ENCODE measurements around the gene HBEGF. TPM values are rescaled to one million over a fixed set of nuclear protein-coding genes. Genes with fewer than 3 reads are reported as not detected.

Gene HBEGF
- total RNA-seq, 1 experiment from 2014 or later, result 1.8 TPM

DNA sequence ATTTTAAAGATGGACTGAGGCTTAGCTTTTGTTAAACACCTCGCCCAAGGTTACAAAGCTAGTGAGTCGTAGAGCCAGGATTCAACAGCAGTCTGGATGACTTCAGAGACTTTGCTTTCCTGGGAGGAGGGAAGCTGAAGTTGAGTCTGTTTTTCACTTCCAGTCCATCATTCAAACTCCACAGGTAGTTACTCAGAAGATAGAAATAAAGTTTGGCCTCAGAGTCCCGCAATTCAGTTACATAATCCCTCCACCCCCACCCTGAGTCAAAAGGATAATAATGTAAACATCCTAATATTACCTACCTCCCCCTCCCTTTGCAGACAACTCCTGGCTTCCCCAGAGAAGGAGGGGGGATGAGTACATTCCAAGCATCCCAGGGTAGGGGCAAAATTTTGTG is 8.1 kb downstream of the HBEGF start:
- Histone ChIP-seq H3K9ac (ENCODE audit: low read length) (no peak overlapping the region), H3K9me2 (replicated peaks; ENCODE audit: insufficient read depth, low read length) (no peaks in the 10 kb centered on the region), H3K36me3 (ENCODE audit: insufficient read depth, low read length) (no peaks in the 10 kb centered on the region), H3K4me3 (ENCODE audit: low read length) (no peak overlapping the region), H3K4me2 (ENCODE audit: low read depth, low read length, poor library complexity, severe bottlenecking) (no peak overlapping the region), H2AFZ (ENCODE audit: low read length) (no peak overlapping the region), H3K9me3 (ENCODE audit: low read length) (no peaks in the 10 kb centered on the region), H4K20me1 (ENCODE audit: insufficient read depth, low read depth, low read length) (no peaks in the 10 kb centered on the region), H3K4me1 (ENCODE audit: low read length) (peaks cover 15% of the 10 kb centered on the region), H3K79me2 (ENCODE audit: low read length) (no peaks in the 10 kb centered on the region), H3K27ac (ENCODE audit: low read length) (no peak overlapping the region), H3K27me3 (ENCODE audit: low read length) (no peaks in the 10 kb centered on the region)
- no peak for DNase-seq

DNA sequence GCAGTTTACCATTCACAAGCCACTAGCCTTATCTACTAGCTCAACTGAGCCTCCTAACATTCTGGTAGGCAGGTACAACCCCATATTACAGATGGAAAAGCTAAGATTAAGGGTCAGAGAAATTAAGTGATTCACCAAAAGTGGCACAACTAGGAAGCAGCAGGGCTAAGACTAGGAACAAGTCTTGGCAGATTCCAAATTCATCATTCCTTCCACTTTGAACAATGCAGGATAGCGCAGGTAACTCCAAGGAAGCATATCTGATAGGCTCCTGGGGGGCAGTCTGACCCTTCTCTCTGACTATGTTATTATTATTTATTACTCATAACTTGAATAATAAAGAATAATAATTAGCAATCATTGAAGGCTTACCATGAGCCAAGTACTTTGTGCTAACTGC is 8.5 kb downstream of the HBEGF start:
- Histone ChIP-seq H3K79me2 (ENCODE audit: low read length) (no peaks in the 10 kb centered on the region), H2AFZ (ENCODE audit: low read length) (no peak overlapping the region), H3K4me1 (ENCODE audit: low read length) (peaks cover 15% of the 10 kb centered on the region)

DNA sequence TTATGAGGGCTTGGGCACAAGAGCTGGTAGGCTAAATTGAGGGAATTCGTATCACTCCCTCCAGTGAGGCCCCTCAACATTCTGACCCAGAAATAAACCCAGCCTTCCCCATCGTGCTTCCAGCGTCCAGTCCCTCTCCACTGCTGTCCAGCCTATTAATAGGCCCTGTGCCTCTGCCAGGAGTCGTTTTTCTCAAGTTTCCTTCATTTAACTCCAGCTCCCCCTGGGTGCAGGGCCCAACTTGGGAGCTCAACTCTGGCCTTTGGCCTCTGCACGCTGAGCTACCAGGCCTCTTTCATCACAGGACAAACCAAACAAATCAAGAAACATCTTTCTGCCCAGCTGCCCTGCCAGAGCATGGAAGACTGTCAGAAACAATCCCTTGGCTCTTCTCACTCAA is 10.0 kb downstream of the HBEGF start:
- no peak overlapping the region for H2AFZ ChIP-seq (ENCODE audit: low read length)
- no peaks in the 10 kb centered on the region for H3K9me2 ChIP-seq (replicated peaks; ENCODE audit: insufficient read depth, low read length)
- H3K4me3 ChIP-seq (ENCODE audit: low read length), result no peak overlapping the region
- H3K79me2 ChIP-seq (ENCODE audit: low read length), result no peaks in the 10 kb centered on the region
- no peak overlapping the region for H3K4me2 ChIP-seq (ENCODE audit: low read depth, low read length, poor library complexity, severe bottlenecking)
- no peaks in the 10 kb centered on the region for H3K9me3 ChIP-seq (ENCODE audit: low read length)
- no peaks in the 10 kb centered on the region for H3K36me3 ChIP-seq (ENCODE audit: insufficient read depth, low read length)
- no peak overlapping the region for H3K27ac ChIP-seq (ENCODE audit: low read length)
- no peaks in the 10 kb centered on the region for H4K20me1 ChIP-seq (ENCODE audit: insufficient read depth, low read depth, low read length)
- peaks cover 5% of the 10 kb centered on the region for H3K4me1 ChIP-seq (ENCODE audit: low read length)
- no peaks in the 10 kb centered on the region for H3K27me3 ChIP-seq (ENCODE audit: low read length)
- no peak for DNase-seq
- H3K9ac ChIP-seq (ENCODE audit: low read length), result no peak overlapping the region

More for the DNA sequence above, 8.5 kb downstream of the HBEGF start:
- no peak overlapping the region for H3K4me2 ChIP-seq (ENCODE audit: low read depth, low read length, poor library complexity, severe bottlenecking)
- H3K9me3 ChIP-seq (ENCODE audit: low read length), result no peaks in the 10 kb centered on the region
- H4K20me1 ChIP-seq (ENCODE audit: insufficient read depth, low read depth, low read length), result no peaks in the 10 kb centered on the region
- no peak overlapping the region for H3K27ac ChIP-seq (ENCODE audit: low read length)
- no peaks in the 10 kb centered on the region for H3K27me3 ChIP-seq (ENCODE audit: low read length)
- H3K9me2 ChIP-seq (replicated peaks; ENCODE audit: insufficient read depth, low read length), result no peaks in the 10 kb centered on the region
- no peak overlapping the region for H3K4me3 ChIP-seq (ENCODE audit: low read length)
- no peak for DNase-seq
- H3K9ac ChIP-seq (ENCODE audit: low read length), result no peak overlapping the region
- no peaks in the 10 kb centered on the region for H3K36me3 ChIP-seq (ENCODE audit: insufficient read depth, low read length)

DNA sequence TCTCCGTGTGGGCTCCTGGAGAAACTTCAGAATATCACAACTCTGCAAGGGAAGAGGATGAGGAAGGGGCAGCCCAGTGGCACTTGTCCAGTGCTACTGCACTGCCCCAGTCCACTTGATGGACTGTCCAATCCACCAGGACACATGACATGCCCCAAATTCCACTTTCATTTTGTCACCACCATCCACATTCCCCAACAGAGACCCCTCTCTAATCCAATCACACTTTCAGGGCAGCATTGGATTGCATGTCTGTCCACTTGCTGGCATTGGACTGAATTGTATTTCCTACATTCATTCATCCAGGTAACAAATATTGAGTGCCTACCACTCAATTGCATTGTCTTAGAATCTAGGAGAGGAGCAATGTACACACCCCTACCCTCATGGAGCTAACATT is 14.8 kb downstream of the HBEGF start:
- Histone ChIP-seq H3K36me3 (ENCODE audit: insufficient read depth, low read length) (no peaks in the 10 kb centered on the region), H3K27me3 (ENCODE audit: low read length) (no peaks in the 10 kb centered on the region), H3K79me2 (ENCODE audit: low read length) (no peaks in the 10 kb centered on the region), H2AFZ (ENCODE audit: low read length) (no peak overlapping the region), H3K9me3 (ENCODE audit: low read length) (no peaks in the 10 kb centered on the region), H3K27ac (ENCODE audit: low read length) (no peak overlapping the region), H4K20me1 (ENCODE audit: insufficient read depth, low read depth, low read length) (no peaks in the 10 kb centered on the region), H3K4me2 (ENCODE audit: low read depth, low read length, poor library complexity, severe bottlenecking) (no peak overlapping the region), H3K9ac (ENCODE audit: low read length) (no peak overlapping the region), H3K9me2 (replicated peaks; ENCODE audit: insufficient read depth, low read length) (no peaks in the 10 kb centered on the region), H3K4me3 (ENCODE audit: low read length) (no peak overlapping the region), H3K4me1 (ENCODE audit: low read length) (no peaks in the 10 kb centered on the region)
- DNase-seq, result no peak

DNA sequence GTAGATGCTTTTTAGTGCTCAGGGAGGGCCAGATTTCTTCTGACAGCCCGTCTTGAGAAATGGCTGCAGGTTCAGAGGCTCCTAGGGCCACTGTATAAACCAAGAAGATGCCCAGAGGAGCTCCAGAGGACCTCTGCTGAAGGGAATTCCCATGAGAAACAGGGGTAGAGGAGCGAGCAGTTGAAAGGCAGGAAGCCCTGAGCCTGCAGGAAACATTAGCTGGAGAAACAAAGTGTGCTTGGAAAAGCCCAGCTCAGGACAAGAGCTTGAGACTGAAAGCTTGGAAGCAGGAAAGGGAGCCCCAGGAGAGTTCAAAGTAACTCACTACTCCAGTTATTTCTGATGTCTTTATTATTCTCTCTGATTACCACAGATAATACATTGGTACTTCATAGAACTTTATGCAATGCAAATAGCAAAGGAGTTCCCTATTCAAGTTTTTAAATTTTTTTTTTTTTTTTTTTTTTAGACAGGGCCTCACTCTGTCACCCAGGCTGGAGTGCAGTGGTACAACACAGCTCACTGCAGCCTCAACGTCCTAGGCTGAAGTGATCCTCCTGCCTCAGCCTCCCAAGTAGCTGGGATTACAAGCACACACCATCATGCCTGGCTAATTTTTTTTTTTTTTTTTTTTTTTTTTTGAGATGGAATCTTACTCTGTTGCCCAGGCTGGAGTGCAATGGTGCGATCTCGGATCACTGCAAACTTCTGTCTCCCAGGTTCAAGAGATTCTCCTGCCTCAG is 16.5 kb downstream of the HBEGF start:
- H3K36me3 ChIP-seq (ENCODE audit: insufficient read depth, low read length), result no peaks in the 10 kb centered on the region
- no peak overlapping the region for H3K4me2 ChIP-seq (ENCODE audit: low read depth, low read length, poor library complexity, severe bottlenecking)
- no peaks in the 10 kb centered on the region for H3K27me3 ChIP-seq (ENCODE audit: low read length)
- H3K4me1 ChIP-seq (ENCODE audit: low read length), result no peaks in the 10 kb centered on the region
- DNase-seq, result no peak
- H2AFZ ChIP-seq (ENCODE audit: low read length), result no peak overlapping the region
- no peaks in the 10 kb centered on the region for H3K9me3 ChIP-seq (ENCODE audit: low read length)
- H3K9me2 ChIP-seq (replicated peaks; ENCODE audit: insufficient read depth, low read length), result no peaks in the 10 kb centered on the region
- H3K27ac ChIP-seq (ENCODE audit: low read length), result no peak overlapping the region
- no peaks in the 10 kb centered on the region for H4K20me1 ChIP-seq (ENCODE audit: insufficient read depth, low read depth, low read length)
- H3K79me2 ChIP-seq (ENCODE audit: low read length), result no peaks in the 10 kb centered on the region
- H3K4me3 ChIP-seq (ENCODE audit: low read length), result no peak overlapping the region
- H3K9ac ChIP-seq (ENCODE audit: low read length), result no peak overlapping the region

DNA sequence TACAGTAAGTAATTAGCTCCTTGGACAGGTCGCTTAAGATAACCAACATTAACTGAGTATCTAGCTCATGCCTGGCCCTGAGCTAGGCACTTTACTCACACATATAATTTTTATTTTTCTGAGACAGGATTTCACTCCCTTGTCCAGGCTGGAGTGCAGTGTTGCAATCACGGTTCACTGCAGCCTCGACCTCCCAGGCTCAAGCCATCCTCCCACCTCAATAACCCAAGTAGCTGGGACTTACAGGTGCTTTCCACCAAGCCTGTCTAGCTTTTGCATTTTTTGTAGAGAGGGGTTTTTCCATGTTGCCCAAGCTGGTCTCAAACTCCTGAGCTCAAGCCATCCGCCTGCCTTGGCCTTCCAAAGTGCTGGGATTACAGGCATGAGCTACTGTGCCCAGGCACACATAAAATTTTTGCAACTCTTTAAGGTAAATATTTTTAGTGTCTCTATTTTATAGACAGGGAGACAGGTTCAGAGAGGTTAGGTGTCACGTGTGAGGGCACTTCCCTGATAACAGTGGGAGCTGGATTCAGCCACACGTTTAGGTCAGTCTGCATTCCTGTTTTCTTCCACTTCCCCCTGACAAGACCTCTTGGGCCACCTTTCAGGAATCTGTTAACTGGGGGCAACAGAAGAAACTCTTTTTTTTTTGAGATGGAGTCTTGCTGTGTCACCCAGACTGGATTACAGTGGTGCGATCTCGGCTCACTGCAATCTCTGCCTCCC is 18.2 kb downstream of the HBEGF start:
- Histone ChIP-seq H4K20me1 (ENCODE audit: insufficient read depth, low read depth, low read length) (no peaks in the 10 kb centered on the region), H3K9me3 (ENCODE audit: low read length) (no peaks in the 10 kb centered on the region), H3K4me1 (ENCODE audit: low read length) (no peaks in the 10 kb centered on the region), H2AFZ (ENCODE audit: low read length) (no peak overlapping the region), H3K4me3 (ENCODE audit: low read length) (no peak overlapping the region), H3K27ac (ENCODE audit: low read length) (no peak overlapping the region), H3K79me2 (ENCODE audit: low read length) (no peaks in the 10 kb centered on the region), H3K9me2 (replicated peaks; ENCODE audit: insufficient read depth, low read length) (no peaks in the 10 kb centered on the region), H3K4me2 (ENCODE audit: low read depth, low read length, poor library complexity, severe bottlenecking) (no peak overlapping the region), H3K9ac (ENCODE audit: low read length) (no peak overlapping the region), H3K27me3 (ENCODE audit: low read length) (no peaks in the 10 kb centered on the region), H3K36me3 (ENCODE audit: insufficient read depth, low read length) (no peaks in the 10 kb centered on the region)
- DNase-seq, result no peak

DNA sequence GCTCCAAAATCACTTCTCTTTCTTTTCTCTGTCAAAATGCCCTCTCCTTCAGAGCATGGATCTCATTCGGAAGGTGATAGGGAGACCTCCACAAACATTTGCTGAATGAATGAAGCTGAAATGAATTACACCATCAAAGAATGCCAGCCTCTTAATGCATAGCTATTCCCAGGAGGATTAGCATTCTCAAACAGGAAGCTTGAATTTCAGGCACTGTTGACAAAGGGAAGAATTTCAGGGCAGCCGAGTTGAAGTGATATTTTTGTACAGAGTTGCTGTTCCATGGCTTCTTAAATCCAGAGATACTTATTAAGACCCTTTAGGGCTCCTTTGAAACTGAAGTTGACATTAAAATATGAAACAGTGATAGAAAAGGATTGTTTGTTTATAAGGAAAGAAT is 18.8 kb downstream of the HBEGF start:
- no peak overlapping the region for H3K4me2 ChIP-seq (ENCODE audit: low read depth, low read length, poor library complexity, severe bottlenecking)
- H3K4me1 ChIP-seq (ENCODE audit: low read length), result no peaks in the 10 kb centered on the region
- H3K27me3 ChIP-seq (ENCODE audit: low read length), result no peaks in the 10 kb centered on the region
- no peaks in the 10 kb centered on the region for H3K36me3 ChIP-seq (ENCODE audit: insufficient read depth, low read length)
- no peak overlapping the region for H3K9ac ChIP-seq (ENCODE audit: low read length)
- no peak overlapping the region for H2AFZ ChIP-seq (ENCODE audit: low read length)
- no peaks in the 10 kb centered on the region for H4K20me1 ChIP-seq (ENCODE audit: insufficient read depth, low read depth, low read length)
- DNase-seq, result no peak
- H3K27ac ChIP-seq (ENCODE audit: low read length), result no peak overlapping the region
- no peaks in the 10 kb centered on the region for H3K9me3 ChIP-seq (ENCODE audit: low read length)
- no peaks in the 10 kb centered on the region for H3K9me2 ChIP-seq (replicated peaks; ENCODE audit: insufficient read depth, low read length)
- H3K79me2 ChIP-seq (ENCODE audit: low read length), result no peaks in the 10 kb centered on the region
- H3K4me3 ChIP-seq (ENCODE audit: low read length), result no peak overlapping the region

DNA sequence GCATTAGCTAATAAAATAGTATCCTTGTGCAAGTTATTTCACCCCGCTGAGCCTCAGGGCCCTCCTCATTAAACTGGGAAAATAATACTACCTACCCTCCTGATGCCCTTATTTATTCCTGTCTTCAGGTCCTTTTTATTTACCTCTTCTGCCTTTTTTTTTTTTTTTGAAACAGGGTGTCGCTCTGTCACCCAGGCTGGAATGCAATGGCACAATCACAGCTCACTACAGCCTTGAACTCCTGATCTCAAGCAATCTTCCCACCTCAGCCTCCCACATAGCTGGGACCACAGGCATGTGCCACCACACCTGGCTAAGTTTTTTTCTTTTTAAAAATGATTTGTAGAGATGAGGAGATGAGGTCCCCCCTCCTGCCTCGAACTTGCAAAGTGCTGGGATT is 20.9 kb downstream of the HBEGF start:
- Histone ChIP-seq H3K27me3 (ENCODE audit: low read length) (no peaks in the 10 kb centered on the region), H2AFZ (ENCODE audit: low read length) (no peak overlapping the region), H4K20me1 (ENCODE audit: insufficient read depth, low read depth, low read length) (no peaks in the 10 kb centered on the region), H3K36me3 (ENCODE audit: insufficient read depth, low read length) (no peaks in the 10 kb centered on the region), H3K9ac (ENCODE audit: low read length) (no peak overlapping the region), H3K4me3 (ENCODE audit: low read length) (no peak overlapping the region), H3K4me1 (ENCODE audit: low read length) (no peaks in the 10 kb centered on the region), H3K79me2 (ENCODE audit: low read length) (no peaks in the 10 kb centered on the region), H3K9me3 (ENCODE audit: low read length) (no peaks in the 10 kb centered on the region), H3K9me2 (replicated peaks; ENCODE audit: insufficient read depth, low read length) (no peaks in the 10 kb centered on the region), H3K27ac (ENCODE audit: low read length) (no peak overlapping the region), H3K4me2 (ENCODE audit: low read depth, low read length, poor library complexity, severe bottlenecking) (no peak overlapping the region)
- DNase-seq, result no peak

All from Karpas-422 (cell line).